Measurements from ENCODE around the gene ORC3. TPM values are rescaled to one million over a fixed set of nuclear protein-coding genes. Genes with fewer than 3 reads are reported as not detected.

ORC3 gene
- 16.7 and 25.7 TPM in 2 replicates for total RNA-seq

DNA sequence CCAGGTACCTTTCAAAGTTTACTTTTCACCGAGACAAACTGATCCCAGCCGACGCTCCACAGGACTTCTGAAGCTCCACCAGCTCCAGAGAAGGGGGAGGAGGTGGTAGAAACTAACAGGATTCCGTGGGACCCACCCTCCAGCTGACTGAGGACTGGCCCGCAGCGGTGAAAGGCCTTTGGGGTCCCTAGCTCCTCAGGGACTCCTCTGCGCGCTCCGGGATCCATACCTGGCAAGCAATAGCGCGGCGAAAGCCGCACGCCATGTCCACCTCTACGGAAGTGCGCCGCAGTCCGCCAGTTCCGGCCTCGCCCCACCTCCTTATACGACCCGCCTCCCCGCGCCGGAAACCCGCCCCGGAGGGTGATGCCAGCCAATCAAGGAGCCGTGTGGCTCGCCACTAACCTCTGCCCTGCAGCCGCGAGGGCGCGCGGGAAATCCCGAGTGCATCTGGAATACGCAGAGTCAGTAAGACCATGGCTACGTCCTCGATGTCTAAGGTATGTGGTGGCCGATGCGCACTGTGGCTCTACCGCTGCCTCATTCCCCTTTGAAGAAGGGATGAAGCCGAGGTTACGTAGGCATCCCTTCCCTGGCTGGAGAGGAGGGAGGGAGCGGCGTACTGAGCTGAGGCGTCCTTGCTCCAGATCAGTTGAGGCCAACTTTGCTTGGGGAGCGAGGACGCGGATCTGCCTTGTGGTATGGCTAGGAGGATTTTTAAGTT is at the start of gene ORC3, which contains the start of gene RARS2:
TSS of gene ORC3 (plus strand) at position 443 of the 724 bp plus-strand sequence. CDS start at position 477, 34 bp downstream.
TSS of gene RARS2 (minus strand) at position 295 of the 724 bp plus-strand sequence. CDS start at position 265, 30 bp downstream.

DNA sequence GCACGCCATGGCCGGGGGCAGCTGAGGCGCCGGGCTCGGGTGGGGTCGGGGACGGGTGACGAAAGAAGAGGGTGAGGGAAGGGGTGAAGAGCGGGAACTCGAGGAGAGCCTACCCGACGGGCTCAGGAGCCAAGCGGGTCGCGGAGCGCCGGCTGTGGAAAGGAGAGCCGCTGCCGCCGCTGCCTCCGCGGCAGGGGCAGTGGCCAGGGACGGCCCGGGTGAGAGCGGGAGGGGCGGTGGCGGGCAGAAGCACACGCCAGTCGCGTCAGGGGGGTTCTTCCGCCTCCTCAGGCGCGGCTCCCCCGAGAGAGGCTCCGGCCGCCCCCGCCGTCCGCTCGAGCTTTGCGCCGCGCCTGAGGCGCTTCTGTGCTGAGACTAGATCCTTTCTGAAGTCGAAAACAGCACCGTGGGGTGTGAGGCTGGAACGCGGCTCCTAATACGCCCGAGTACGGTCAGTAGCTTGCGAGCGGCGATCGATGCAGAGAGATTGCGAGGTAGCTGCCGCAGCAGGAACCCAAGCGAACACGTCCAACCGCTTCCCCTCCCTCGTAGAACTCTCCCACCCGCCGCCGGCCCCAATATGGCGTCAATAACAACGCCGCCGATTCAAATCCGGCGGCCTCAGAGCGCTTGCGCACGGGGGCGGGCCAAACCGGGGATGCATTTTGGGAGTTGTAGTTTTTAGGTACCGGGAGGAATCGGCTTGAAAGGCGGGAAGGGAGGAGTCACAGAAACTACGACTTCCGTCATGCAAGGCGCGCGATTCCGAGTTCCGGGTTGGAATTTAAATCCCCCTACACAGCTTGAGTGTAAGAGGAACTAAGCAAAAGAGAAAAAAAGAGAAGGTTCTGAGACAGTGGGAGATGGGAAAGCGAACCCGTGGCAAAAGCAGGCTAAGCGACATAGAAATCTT is 112.0 kb downstream of the ORC3 start, which contains the start of gene AKIRIN2:
TSS of gene AKIRIN2 (minus strand) at position 558 of the 913 bp plus-strand sequence. CDS start at position 9, 549 bp downstream.

Other genes starting within 250 kb of the ORC3 start
- gene C6orf163, start 245.3 kb upstream of the ORC3 start, total RNA-seq, result 0.99 and 2.5 TPM in 2 replicates
- gene CFAP206, start 182.2 kb upstream of the ORC3 start, total RNA-seq, result not detected in 2 replicates
- gene SLC35A1, start 117.2 kb upstream of the ORC3 start, total RNA-seq, result 7.4 and 8.9 TPM in 2 replicates
- 23.7 and 25.6 TPM in 2 replicates for gene RARS2, start 148 bp upstream of the ORC3 start, total RNA-seq
- 14.9 and 15.8 TPM in 2 replicates for gene AKIRIN2, start 112.1 kb downstream of the ORC3 start, total RNA-seq

All from hair follicular keratinocyte (primary cell).